ENCODE measurements around the gene KRT15. TPM values are rescaled to one million over a fixed set of nuclear protein-coding genes. Genes with fewer than 3 reads are reported as not detected.

The KRT15 gene
- total and polyA plus RNA-seq, 3 experiments from 2014 or later: not detected

- H3K36me3 ChIP-seq (ENCODE audit: insufficient read depth, low read length): no peaks in the 10 kb centered on the region
- Mint-ChIP-seq H3K36me3 (no peaks in the 10 kb centered on the region), H3K27ac (no peak overlapping the region), H3K4me1 (peaks cover 4 to 21% (median 8%) of the 10 kb centered on the region in 3 donors), H3K9me3 (peaks cover 0 to 4% (median 0%) of the 10 kb centered on the region in 5 donors), H3K27me3 (peaks cover 44 to 73% of the 10 kb centered on the region in 2 donors), H3K4me3 (peak overlapping the region in 3 of 7 donors; percentile 59 to 65 (median 63))
- no peak for DNase-seq
- H3K27me3 ChIP-seq (ENCODE audit: insufficient read depth, low read length, poor library complexity, severe bottlenecking): peaks cover 15% of the 10 kb centered on the region
- H3K9me3 ChIP-seq (ENCODE audit: low read length): no peaks in the 10 kb centered on the region
- no peaks in the 10 kb centered on the region for H3K4me1 ChIP-seq (ENCODE audit: insufficient read depth, low read length)
- ChIA-PET CTCF (no interaction called here), POLR2A (no interaction called here)
- H3K4me3 ChIP-seq (ENCODE audit: low read length): no peak overlapping the region
- H3K27ac ChIP-seq (ENCODE audit: low read depth, low read length): peak overlapping the region; percentile 72
Measured at GRCh38 chr17:41528959-41529353, 10.3 kb upstream of the KRT15 start.

DNA sequence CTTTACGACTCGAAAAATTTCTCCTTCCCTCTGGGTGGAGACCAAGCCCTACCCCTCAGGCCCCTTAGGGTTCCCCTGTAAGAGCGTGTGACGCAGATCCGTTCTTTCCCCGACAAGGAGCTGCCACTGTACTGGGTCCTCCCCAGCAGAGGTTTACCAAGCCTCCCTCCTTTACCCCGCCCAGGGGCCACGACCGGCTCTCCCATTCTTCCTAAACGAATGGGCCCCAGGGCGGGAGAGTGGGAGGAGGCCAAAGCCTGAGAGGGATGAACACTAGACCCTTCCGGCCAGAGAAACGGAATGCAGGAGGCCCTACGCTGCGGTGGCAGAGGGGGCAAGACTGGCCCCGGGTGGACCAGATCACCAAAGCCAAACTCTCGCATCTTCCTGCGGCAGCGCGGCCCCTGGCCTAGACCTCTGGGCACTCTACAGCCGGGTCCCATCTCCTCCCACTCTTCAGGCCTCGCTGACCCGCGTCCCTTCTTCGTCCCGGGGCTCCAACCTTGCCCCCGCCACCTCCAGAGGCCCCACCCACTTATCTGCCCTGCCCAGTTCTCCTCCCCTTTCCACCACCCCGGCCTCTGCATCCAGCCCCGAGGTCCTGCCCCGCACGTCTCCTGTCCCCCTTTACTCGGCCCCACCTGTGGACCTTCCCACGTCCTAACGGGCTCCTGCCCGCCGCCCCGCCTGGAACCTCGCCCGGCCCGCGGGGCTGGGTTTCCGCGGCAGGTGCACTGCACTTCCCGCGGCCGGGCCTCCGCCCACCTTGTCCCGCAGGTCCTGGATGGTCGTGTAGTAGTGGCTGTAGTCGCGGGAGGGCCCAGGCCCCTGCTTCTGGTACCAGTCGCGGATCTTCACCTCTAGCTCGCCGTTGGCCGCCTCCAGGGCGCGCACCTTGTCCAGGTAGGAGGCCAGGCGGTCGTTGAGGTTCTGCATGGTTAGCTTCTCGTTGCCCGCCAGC lies 8.7 kb upstream of the KRT15 start:
- H3K4me1 Mint-ChIP-seq: peaks cover 4 to 21% (median 8%) of the 10 kb centered on the region in 3 donors

GRCh38 chr17:41524261-41524660 lies 5.6 kb upstream of the KRT15 start:
- Histone ChIP-seq H3K27me3 (ENCODE audit: insufficient read depth, low read length, poor library complexity, severe bottlenecking) (peaks cover 7% of the 10 kb centered on the region), H3K4me1 (ENCODE audit: insufficient read depth, low read length) (no peaks in the 10 kb centered on the region), H3K9me3 (ENCODE audit: low read length) (no peaks in the 10 kb centered on the region), H3K4me3 (ENCODE audit: low read length) (no peak overlapping the region), H3K36me3 (ENCODE audit: insufficient read depth, low read length) (no peaks in the 10 kb centered on the region), H3K27ac (ENCODE audit: low read depth, low read length) (no peak overlapping the region)
- no peak overlapping the region for H3K4me3 Mint-ChIP-seq
- peaks cover 0 to 4% (median 0%) of the 10 kb centered on the region in 5 donors for H3K9me3 Mint-ChIP-seq
- no peak overlapping the region for H3K27ac Mint-ChIP-seq
- CTCF ChIA-PET: interaction anchor here (0.8 kb wide), 1 partner anchor 124 kb away, joined by 3 read pairs; no protein-coding TSS in a partner anchor
- DNase-seq: no peak
- POLR2A ChIA-PET: no interaction called here
- peaks cover 4 to 20% (median 7%) of the 10 kb centered on the region in 3 donors for H3K4me1 Mint-ChIP-seq
- peaks cover 30 to 35% of the 10 kb centered on the region in 2 donors for H3K27me3 Mint-ChIP-seq
- H3K36me3 Mint-ChIP-seq: no peaks in the 10 kb centered on the region

More for the DNA sequence above, 8.7 kb upstream of the KRT15 start:
- ChIA-PET POLR2A (no interaction called here), CTCF (interaction anchor here (0.6 to 1.4 kb wide), 3 partner anchors 22 to 139 kb away, joined by 3 to 4 read pairs (median 4); no protein-coding TSS in a partner anchor)
- peak in 1 of 5 donors; percentile 8 for DNase-seq
- Mint-ChIP-seq H3K27ac (peak overlapping the region in 1 of 8 donors; percentile 24), H3K27me3 (peaks cover 45 to 58% of the 10 kb centered on the region in 2 donors), H3K36me3 (no peaks in the 10 kb centered on the region), H3K9me3 (peaks cover 0 to 4% (median 0%) of the 10 kb centered on the region in 5 donors), H3K4me3 (peak overlapping the region in 5 of 7 donors; percentile 41 to 64 (median 47))
- Histone ChIP-seq H3K27me3 (ENCODE audit: insufficient read depth, low read length, poor library complexity, severe bottlenecking) (peaks cover 15% of the 10 kb centered on the region), H3K4me3 (ENCODE audit: low read length) (peak overlapping the region; percentile 22), H3K27ac (ENCODE audit: low read depth, low read length) (peak overlapping the region; percentile 72), H3K4me1 (ENCODE audit: insufficient read depth, low read length) (no peaks in the 10 kb centered on the region), H3K9me3 (ENCODE audit: low read length) (no peaks in the 10 kb centered on the region), H3K36me3 (ENCODE audit: insufficient read depth, low read length) (no peaks in the 10 kb centered on the region)

GRCh38 chr17:41523787-41524186 lies 5.1 kb upstream of the KRT15 start:
- CTCF ChIA-PET: no interaction called here
- H3K27me3 Mint-ChIP-seq: peaks cover 25 to 33% of the 10 kb centered on the region in 2 donors
- no peaks in the 10 kb centered on the region for H3K36me3 ChIP-seq (ENCODE audit: insufficient read depth, low read length)

DNA sequence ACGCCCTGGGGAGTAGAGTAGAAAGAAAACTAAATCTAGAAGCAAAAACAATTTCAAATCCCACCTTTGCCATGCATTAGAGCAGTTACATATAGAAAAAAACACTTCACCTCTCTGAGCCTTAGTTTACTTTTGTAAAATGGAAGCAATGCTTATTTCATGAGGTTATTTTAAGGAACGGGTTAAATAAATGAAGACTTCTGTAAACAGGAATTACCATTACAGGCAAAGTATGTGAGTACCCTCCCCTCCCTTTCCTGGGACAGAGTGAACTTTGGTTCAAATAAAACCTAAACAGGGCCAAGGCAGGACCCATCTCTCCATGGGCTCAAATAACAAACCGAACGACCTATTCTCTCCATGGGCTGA lies 4.5 kb upstream of the KRT15 start:
- DNase-seq: no peak
- Histone ChIP-seq H3K36me3 (ENCODE audit: insufficient read depth, low read length) (no peaks in the 10 kb centered on the region), H3K4me1 (ENCODE audit: insufficient read depth, low read length) (no peaks in the 10 kb centered on the region), H3K9me3 (ENCODE audit: low read length) (no peaks in the 10 kb centered on the region), H3K4me3 (ENCODE audit: low read length) (no peak overlapping the region), H3K27me3 (ENCODE audit: insufficient read depth, low read length, poor library complexity, severe bottlenecking) (peaks cover under 1% of the 10 kb centered on the region), H3K27ac (ENCODE audit: low read depth, low read length) (no peak overlapping the region)
- no peak overlapping the region for H3K4me3 Mint-ChIP-seq
- no peaks in the 10 kb centered on the region for H3K36me3 Mint-ChIP-seq
- H3K9me3 Mint-ChIP-seq: no peaks in the 10 kb centered on the region
- ChIA-PET POLR2A (no interaction called here), CTCF (no interaction called here)
- peaks cover under 1 to 12% (median 1%) of the 10 kb centered on the region in 3 donors for H3K4me1 Mint-ChIP-seq
- H3K27me3 Mint-ChIP-seq: peaks cover 19 to 27% of the 10 kb centered on the region in 2 donors
- H3K27ac Mint-ChIP-seq: no peak overlapping the region

More at GRCh38 chr17:41523787-41524186, 5.1 kb upstream of the KRT15 start:
- no peak overlapping the region for H3K27ac ChIP-seq (ENCODE audit: low read depth, low read length)
- Mint-ChIP-seq H3K27ac (no peak overlapping the region), H3K4me3 (no peak overlapping the region), H3K9me3 (peaks cover 0 to under 1% (median 0%) of the 10 kb centered on the region in 5 donors), H3K36me3 (no peaks in the 10 kb centered on the region), H3K4me1 (peaks cover 4 to 15% (median 4%) of the 10 kb centered on the region in 3 donors)
- H3K4me1 ChIP-seq (ENCODE audit: insufficient read depth, low read length): no peaks in the 10 kb centered on the region
- H3K27me3 ChIP-seq (ENCODE audit: insufficient read depth, low read length, poor library complexity, severe bottlenecking): peaks cover 4% of the 10 kb centered on the region
- POLR2A ChIA-PET: no interaction called here
- H3K4me3 ChIP-seq (ENCODE audit: low read length): no peak overlapping the region
- no peak for DNase-seq
- H3K9me3 ChIP-seq (ENCODE audit: low read length): no peaks in the 10 kb centered on the region

DNA sequence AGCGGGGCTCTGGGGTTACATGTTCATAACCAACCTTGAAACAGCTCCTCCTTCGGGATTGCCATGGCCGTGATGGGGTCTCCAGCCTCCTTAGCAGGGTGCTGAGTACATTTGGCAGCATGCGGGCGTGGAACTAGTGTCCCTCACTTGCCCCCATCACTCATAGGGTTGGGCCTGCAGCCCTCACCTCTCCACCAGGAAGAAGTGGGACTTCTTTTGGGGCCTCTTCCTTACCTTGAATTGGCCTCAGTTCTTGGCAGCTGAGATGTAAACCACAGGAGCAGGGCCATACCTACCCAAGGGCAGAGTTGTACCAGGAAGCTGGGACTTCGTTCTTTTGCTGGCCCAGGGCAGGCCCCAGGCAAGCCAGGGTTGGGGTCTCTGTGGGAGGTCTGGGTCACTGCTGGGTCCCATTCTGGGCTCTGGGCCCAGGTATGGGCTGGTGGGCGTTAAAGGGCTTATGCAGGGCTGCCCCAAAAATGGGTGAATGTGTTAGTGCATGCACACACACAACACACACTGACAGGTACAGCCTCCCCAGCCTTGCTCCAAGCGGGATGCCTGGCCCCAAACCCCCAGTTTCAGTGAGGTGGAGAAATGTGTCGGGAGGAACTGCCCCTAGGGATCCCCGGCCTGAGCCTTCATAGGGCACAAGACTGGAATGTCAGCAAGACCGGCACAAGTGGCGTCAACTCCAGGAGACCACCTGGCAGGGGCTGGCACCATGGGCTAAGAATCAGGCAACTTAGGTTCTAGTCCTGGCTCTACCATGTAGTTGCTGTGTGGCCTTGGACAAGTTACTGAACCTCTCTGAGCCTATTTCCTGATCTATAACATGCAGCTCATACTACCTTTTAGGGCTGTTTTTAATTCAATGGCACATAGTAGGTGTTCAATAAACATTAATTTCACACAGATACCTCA lies 3.9 kb upstream of the KRT15 start:
- Mint-ChIP-seq H3K36me3 (no peaks in the 10 kb centered on the region), H3K27me3 (peaks cover 18 to 24% of the 10 kb centered on the region in 2 donors), H3K27ac (peak overlapping the region in 1 of 8 donors; percentile 38), H3K4me3 (no peak overlapping the region), H3K4me1 (peaks cover 0 to 6% (median 1%) of the 10 kb centered on the region in 3 donors), H3K9me3 (no peaks in the 10 kb centered on the region)
- ChIA-PET POLR2A (interaction anchor here (0.6 kb wide), 1 partner anchor 119 kb away, joined by 3 read pairs; no protein-coding TSS in a partner anchor), CTCF (interaction anchor here (0.7 to 1.1 kb wide), 2 partner anchors 26 to 27 kb away, joined by 3 read pairs; no protein-coding TSS in a partner anchor)
- Histone ChIP-seq H3K4me1 (ENCODE audit: insufficient read depth, low read length) (no peaks in the 10 kb centered on the region), H3K4me3 (ENCODE audit: low read length) (no peak overlapping the region), H3K27me3 (ENCODE audit: insufficient read depth, low read length, poor library complexity, severe bottlenecking) (no peaks in the 10 kb centered on the region), H3K36me3 (ENCODE audit: insufficient read depth, low read length) (no peaks in the 10 kb centered on the region), H3K27ac (ENCODE audit: low read depth, low read length) (no peak overlapping the region), H3K9me3 (ENCODE audit: low read length) (no peaks in the 10 kb centered on the region)
- DNase-seq: no peak

DNA sequence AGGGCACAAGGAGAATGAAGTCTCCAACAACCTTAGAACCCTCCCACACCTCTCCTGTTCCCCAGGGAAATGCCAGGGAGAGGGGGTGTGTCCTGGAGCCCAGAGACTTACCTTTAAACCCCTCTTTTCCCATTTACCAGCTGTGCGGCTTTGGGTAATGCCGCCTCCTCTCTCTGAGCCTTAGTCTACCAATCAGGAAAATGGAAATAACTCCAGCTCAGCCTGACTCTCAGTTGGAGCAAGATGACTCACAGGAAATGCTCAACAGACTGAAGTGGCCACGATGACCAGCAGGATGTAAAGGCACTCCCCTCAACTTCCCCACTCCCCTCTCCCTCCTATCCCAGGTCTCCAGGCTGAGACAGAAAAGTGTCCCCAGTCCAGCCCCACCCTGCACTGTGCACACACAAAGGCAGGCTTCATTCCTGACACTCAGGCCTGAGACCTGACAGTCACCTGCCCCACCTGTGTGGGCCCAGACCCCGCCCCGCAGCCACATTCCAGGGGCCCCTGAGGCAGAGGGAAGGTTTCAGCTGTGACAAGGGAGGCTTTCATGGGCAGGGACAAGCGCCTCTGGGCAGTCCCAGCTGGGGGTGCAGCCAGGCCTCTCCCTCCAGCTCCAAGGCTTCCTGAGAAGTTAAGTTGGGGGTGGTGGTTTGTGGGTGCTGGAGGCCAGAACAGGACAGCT lies 3.0 kb upstream of the KRT15 start:
- Mint-ChIP-seq H3K4me1 (no peaks in the 10 kb centered on the region), H3K27ac (no peak overlapping the region), H3K4me3 (no peak overlapping the region), H3K9me3 (no peaks in the 10 kb centered on the region), H3K36me3 (no peaks in the 10 kb centered on the region), H3K27me3 (peaks cover 16 to 18% of the 10 kb centered on the region in 2 donors)
- Histone ChIP-seq H3K4me1 (ENCODE audit: insufficient read depth, low read length) (no peaks in the 10 kb centered on the region), H3K36me3 (ENCODE audit: insufficient read depth, low read length) (no peaks in the 10 kb centered on the region), H3K27ac (ENCODE audit: low read depth, low read length) (no peak overlapping the region), H3K9me3 (ENCODE audit: low read length) (no peaks in the 10 kb centered on the region), H3K4me3 (ENCODE audit: low read length) (no peak overlapping the region), H3K27me3 (ENCODE audit: insufficient read depth, low read length, poor library complexity, severe bottlenecking) (no peaks in the 10 kb centered on the region)
- ChIA-PET POLR2A (no interaction called here), CTCF (interaction anchor here (0.7 to 1.1 kb wide), 2 partner anchors 27 to 28 kb away, joined by 3 read pairs; no protein-coding TSS in a partner anchor)
- no peak for DNase-seq
